DMS153 treated with DMSO at 0.1 percent for 48 hours (cell line): Measurements from ENCODE around the gene GNAI1.

Experiments
- DNase-seq: peaks from one replicate; lab custom pipeline; 2025; ENCODE audit not compliant: unreplicated experiment; lab: John Stamatoyannopoulos, UW

GNAI1 gene

DNA sequence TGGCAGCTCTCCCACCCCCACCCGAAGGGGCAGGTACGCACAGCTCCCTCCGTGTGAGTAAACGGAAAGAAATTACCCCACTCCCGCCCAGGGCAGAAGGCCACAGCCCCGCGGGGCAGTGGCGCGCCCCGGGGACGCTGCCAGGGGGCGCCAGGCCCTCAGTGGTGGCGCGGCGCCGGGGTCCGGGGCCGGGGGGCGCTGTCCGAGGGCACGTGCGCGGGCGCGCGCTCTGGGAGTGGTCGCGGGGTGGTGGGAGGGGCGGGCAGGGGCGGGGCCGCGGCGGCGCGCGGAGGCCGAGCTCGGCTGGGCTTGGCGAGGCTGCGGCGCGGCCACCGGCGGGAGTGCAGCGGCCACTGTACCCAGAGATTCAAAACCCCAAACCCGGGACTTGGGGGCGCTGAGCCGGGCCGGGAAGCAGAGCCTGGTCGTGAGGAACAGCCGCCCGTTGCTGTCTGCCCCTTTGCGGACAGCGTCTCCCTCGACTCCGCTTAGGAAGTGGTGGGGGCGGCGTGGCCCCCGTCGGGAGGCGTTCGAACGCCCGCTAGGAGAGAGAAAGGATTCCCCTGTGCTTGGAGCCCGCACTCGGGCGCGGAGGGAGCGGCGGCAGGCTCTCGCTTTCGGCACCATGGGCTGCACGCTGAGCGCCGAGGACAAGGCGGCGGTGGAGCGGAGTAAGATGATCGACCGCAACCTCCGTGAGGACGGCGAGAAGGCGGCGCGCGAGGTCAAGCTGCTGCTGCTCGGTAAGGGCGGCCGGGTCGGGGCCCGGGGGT lies at the start of gene GNAI1:
Gene GNAI1 (plus strand): TSS at position 296 of the 773 bp plus-strand sequence. CDS start 330 bp downstream, at position 626.
- peak; percentile 70 for DNase-seq

DNA sequence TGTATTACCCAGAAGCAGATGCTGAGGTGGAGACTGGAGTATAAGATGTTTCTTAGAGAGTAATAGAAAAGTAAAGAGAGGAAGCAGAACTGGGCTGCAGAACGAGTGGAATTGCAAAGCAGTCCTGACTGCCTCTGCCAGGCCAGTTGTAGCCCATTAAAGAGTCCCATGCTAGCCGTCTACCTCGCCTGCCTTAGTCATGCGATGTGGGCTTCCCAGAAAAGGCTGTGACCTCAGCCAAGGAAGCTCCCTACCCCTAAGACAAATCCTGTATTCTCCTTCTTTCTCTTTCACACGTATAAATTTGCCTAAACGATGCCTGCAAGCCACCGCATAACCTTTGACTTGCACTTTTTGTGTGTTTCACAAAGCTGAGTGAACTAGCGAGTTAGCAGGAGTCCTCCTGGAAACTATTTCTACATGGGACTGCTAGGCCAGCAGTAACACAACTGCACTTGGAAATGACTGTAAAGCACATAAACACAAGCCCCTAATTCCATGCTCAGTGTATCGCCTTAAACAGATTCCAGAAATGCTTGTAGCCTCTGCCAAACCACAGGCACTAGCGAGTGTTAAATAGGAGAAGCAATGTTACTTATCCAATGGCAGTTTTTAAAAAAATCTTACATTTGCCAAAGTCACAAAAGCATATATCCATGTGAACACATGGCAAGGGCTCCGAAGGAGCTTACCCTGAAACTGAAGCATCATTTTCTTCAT lies 47.4 kb upstream of the GNAI1 start:
- DNase-seq: no peak

DNA sequence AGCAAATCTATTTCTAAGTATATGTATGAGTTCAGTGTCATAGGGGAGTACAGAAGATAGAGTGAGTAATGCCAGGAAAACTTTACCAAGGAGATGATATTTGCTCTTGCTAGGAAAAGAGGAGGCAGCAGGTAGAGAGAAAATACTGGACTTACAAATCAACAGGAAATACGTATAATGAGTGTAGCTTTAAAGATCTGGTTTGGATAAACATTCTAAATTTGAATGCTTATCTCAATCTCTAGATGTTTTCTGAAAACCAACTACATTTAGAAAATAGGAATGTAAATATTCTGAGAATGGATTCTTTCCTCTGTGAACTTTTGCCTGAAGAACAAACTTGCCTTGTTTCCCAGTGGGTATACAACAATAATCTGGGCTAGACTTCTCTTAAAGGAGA lies 46.9 kb upstream of the GNAI1 start:
- no peak for DNase-seq

- no peak for DNase-seq
Observed at GRCh38 chr7:80088705-80089104, 45.9 kb upstream of the GNAI1 start.

- no peak for DNase-seq
Observed at GRCh38 chr7:80089366-80089765, 45.3 kb upstream of the GNAI1 start.

- DNase-seq: no peak
Observed at GRCh38 chr7:80093349-80093748, 41.3 kb upstream of the GNAI1 start.

DNA sequence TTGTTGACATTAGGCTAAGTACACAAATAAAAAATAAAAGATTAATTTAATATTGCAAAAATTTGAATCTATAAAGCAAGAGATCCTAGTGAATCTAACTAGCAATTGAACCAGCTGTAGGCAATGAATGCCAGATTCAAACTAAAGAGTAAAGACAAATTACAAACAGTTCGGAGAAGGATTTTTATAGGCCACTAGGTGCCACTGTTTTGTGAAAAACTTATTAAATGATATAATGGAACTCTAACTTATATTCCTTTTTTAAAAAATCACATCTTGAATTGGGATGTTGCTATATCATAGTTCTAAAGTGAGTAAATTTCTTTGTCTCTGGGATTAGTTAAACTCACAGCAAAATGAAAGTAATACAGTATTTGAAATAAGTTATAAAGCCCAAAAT lies 39.1 kb upstream of the GNAI1 start:
- no peak for DNase-seq

DNA sequence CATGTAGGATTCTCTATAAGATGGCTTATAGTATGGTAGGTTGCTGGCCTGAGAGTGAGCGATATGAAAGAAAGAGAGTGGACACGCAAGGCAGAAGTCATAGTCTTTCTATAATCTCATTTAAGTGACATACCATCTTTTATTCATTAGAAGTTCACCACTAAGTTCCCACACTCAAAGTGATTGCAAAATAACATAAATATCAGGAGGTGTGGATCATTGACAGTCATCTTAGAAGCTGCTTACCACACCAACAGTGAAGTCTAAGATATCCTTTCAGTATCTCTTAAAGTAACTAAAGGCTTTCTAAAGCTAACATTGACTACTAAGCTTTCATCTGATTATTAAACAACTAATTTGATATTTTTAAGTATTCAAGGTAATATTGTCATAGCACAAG lies 36.9 kb upstream of the GNAI1 start:
- DNase-seq: no peak

DNA sequence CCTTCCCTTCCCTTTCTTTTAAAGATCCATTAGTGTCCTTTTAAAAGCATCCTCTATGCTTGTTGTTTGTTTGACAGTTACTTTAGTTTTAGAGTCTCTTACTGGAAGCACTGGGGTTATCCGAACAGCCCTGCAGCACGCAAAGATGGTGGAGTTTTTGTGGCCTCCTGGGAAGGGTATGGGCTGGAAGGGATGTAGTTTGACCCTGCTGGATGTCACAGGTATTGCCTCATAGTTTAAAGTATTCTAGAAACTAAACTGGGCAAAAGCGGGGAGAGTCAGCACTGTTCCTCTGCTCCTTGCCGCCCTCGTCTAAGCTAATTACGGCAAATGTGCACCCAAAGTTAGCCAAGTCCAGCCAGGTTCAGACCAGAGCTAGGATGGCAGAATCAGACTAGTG lies 35.8 kb upstream of the GNAI1 start:
- no peak for DNase-seq

GRCh38 chr7:80100254-80100653 lies 34.4 kb upstream of the GNAI1 start:
- DNase-seq: no peak

- no peak for DNase-seq
Observed at GRCh38 chr7:80105701-80106408, 28.8 kb upstream of the GNAI1 start.

GRCh38 chr7:80106498-80107113 lies 28.0 kb upstream of the GNAI1 start:
- DNase-seq: no peak

DNA sequence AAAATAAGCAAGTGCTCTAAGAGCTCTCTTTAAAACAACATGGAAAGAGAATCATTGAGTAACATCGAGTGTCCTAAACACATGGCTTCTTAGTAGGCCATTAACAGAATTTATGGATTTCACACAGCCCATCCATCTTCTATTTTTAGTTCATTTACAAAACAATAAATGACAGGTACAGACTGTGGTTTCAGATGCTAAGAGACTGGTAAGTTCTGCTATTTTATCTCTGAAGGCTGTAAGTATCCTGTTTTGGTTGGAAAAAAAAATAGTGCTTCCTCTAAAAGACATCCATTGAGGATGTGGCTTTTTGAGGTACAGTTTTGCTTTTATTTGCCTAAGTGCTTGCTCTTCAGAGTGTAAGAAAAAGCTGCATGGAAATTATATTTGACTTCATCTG lies 27.4 kb upstream of the GNAI1 start:
- no peak for DNase-seq

- no peak for DNase-seq
Observed at GRCh38 chr7:80110376-80110775, 24.3 kb upstream of the GNAI1 start.

- DNase-seq: no peak
Observed at GRCh38 chr7:80114159-80114558, 20.5 kb upstream of the GNAI1 start.

DNA sequence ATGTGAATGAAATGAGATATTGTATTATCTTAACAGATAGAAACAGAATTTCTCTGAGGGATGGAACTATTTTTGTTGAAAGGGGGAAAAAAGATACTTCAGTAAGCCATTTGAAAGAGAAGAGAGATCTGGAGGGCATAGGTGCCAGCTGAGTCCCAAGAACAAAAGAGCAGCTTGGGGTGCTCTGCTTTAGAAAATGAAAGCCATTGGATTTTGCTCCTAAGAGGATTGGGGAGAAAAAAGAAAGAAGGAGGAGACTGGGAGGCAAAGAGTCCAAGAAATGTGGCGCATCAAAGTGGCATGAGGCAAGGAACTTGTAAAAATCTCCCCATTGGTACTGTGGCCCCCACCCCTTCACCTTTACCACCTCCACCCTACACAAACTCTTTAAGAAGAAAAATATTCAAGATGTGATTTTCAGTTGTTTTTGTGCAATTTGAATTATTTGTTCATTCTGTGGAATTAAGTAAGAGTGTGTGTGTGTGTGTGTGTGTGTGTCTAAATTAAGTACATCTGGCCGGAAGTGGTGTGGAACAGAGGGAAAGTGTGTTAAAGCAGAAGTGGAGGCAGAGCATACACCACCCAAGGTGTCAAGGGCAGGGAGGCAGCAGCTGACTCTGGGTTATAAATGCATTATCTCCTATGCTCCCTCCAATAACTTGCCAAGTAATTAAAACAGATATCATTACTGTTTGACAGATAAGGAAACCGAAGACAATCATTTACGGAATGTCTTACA lies 9.9 kb upstream of the GNAI1 start:
- no peak for DNase-seq

DNA sequence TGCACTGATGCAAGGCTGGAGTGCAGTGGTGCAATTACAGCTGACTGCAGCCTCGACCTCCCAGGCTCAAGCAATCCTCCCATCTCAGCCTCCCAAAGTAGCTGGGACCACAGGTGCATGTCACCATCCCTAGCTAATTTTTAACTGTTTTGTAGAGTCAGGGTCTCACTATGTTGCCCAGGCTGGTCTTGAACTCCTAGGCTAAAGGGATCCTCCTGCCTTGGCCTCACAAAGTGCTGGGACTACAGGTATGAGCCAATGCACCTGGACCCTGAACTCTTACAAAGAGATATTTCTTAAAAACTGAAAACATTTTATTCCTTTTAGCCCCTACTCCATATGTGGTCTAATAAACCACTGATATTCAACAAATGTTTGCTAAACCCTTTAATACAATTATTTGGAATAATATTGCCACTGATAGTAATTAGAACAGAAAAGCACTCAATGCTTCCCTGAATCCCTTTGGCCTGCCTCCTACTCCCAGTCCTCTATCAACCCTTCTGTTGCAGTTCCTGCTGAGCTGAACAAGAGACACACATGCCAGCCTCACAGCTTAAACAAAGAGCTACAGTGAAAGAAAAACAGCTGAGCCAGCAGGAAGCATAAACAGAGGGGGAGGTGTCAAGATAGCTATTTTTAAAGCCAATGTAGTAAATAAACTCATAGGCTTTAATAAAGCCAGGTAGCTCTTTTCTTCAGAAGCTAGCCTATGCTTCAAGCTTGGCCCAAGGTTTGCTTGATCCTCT lies 7.0 kb upstream of the GNAI1 start:
- peak; percentile 74 for DNase-seq

GRCh38 chr7:80128918-80129317 lies 5.7 kb upstream of the GNAI1 start:
- DNase-seq: no peak

DNA sequence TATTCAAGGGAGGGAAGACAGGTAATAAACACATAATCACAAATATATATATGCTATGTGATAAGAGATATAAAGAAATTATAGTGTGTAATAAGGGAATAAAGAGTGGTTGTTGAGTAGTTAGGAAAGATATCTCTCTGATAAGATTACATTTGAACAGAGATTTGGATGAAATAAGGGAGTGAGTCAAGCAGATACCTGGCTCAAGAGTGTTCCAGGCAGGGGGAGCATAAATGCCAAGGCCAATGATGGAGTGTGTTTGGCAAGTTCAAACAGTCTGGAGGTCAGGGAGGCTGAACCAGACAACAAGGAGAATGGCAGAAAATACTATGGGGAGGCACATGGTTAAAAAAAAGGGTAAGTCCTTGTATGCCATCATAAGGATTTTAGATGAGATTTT lies 4.8 kb upstream of the GNAI1 start:
- DNase-seq: no peak
